SKM-1 (cell line): Measurements from ENCODE around the gene NSG1.
"Not testable (repeated sequence)": the region's sequence is repeated elsewhere in the genome, so short reads cannot be mapped to it uniquely, and the experiment has no call there.

Experiments
- DNase-seq: peaks from one replicate; lab custom pipeline; 2025; ENCODE audit not compliant: unreplicated experiment; lab: John Stamatoyannopoulos, UW

The NSG1 gene

DNA sequence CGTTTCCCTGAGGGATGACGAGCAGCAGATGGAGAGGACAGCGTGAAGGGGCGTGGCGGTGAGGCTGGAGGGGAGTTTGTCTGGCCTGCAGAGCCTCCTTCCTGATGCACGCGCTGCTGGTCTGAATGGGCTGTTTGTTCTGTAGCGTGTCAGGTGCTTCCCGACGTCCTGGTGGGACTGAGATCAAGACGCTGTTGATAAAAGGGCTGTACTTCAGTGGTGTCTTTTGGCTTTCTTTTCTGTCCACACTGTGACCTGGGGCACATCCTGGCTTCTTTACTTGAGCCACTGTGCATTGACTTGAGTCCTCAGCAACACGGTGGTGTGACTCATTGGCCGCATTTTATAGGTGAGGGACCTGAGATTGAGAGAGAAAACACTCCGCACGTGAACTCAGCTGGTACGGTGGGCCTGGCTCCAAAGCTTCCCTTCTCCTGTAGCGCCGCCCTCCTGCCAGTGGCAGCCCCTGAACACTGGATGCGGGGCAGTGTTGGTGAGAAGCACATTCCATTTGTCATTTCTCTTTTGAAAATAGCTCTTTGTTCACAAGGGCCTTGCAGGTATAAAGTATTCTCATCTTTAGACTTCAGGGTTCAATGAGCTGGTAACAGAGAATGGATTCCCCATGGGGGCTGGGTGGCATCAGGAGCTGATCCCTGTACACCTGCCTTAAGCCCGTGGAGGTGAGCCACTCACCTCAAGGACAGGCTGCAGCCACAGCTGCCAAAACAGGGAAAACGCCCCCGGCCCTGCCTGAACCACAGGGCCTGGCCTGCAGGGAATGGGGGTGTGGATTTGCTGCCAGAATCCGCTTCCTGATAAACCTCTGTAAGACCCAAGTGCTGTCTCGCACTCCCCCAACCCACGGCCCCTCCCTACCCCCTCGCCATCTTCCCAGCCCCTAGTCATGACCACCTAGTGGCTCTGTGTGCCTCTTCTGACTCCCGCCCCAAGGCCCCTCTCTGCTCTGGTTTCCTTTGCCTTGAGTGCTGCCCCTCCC, 29.2 kb downstream of the NSG1 start:
- no peak for DNase-seq

DNA sequence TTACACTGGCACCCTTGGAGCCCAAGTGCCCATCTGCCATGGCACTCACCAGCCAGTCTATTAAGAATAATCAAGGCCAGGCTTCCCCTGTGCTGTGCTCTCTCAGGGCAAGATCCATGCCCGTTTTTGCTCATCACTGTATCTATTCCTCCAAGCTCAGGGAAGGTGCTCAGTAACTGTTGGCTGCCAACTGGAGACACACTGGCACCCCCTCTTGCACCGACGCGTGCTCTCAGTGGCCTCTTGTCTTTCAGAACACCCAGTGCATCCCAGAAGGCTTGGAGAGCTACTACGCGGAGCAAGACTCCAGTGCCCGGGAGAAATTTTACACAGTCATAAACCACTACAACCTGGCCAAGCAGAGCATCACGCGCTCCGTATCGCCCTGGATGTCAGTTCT, 30.1 kb downstream of the NSG1 start:
- no peak for DNase-seq

DNA sequence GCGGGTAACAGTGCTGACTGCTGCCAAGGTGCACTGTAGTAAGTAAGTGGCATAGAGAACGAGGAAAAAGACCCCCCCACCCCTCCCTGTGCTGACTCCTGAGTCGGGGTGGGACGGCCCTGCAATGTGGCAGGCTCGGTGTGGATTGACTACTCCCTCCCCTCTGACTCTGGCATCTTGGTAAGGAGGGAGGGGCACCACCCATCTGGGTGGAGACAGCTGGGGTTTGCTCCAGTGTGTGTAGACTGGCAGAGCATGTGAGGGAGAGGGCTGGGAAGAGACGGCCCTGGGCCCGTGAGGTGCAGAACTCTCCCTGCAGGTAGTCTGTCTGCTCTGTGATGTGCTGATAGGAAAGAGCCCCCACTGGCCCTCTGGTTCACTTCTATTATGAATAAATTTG, 31.0 kb downstream of the NSG1 start:
- no peak for DNase-seq

DNA sequence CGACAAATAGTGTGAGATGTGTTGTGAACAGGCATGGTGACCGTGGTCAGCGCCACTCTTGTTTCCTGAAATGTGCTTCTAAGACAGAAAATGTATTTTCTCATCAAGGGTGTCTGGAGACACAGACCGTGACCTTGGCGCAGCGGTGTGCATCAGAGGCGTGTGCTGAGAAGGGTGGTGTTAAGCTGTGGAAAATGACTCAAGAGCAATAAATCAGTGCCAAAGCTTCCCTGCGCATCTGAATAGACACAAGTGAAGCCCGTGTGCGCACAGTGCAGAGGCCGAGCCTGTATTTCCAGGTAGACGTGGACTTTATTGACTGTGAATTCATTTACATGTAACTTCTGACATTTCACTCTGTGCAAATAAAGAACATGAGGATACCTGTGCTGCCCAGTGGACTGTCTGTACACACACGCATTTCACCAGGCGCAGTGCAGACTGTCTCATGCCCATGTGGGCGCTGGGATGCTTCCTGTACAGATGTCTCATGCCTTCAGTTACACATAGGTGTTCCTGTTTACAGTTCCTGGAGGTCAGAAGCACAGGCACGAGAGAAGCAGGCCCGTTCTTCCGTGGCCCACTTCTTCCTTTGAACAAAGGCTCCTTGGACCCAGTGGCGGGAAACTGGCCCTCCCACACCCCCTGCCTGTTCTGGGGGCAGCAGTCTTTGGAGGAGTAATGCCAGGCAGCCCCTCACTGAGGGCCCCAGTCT, 31.9 kb downstream of the NSG1 start:
- DNase-seq: no peak

GRCh38 chr4:4419896-4420295, 33.0 kb downstream of the NSG1 start:
- no peak for DNase-seq

- DNase-seq: no peak
Measured at GRCh38 chr4:4420421-4420820, 33.5 kb downstream of the NSG1 start.

DNA sequence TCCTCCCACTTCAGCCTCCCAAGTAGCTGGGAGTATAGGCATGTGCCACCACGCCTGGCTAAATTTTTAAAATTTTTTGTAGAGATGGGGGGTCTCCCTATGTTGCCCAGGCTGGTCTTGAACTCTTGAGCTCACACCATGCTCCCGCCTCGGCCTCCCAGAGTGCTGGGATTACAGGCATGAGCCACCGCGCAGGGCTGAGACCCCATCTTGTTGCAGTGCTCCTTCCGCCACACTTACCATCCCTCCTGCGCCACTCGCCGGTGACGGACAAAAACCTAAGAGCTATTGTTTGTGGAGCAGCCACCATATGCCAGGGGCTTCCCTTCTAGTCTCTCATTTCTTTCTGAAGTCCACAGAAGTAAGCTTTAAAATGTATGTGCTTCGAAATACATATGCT, 34.5 kb downstream of the NSG1 start:
- DNase-seq: no peak

GRCh38 chr4:4422117-4422516, 35.2 kb downstream of the NSG1 start:
- not testable (repeated sequence) for DNase-seq

DNA sequence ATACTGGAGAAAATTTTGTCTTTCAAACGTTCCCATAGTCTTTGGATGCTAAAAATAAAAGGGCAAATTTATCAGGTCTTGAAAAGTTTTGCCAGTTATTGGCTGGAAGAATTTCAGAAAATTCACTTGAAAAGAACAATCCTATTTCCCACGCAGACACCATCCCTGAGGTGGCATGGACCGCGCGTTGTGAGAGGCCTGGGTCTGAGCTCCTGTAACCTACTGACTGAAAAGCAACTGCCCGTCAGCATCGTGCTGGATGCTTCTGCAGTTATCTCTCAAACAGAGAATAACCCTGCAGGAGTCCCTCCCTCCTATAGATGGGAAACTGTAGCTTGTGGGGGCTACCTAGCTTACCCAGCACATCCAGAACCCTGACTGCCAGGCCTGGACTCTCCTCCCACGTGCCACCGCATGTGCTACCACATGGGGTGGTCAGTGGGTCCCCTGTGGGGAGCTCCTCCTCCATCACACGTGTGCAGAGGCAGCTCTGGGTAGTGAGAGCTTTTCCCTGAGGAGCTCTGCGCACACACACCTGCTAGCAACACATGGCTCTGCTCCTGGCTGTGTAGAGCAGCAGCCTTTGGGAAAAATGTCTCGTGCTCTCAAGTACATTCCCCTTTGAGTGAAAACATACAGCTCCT, 36.1 kb downstream of the NSG1 start:
- DNase-seq: no peak

DNA sequence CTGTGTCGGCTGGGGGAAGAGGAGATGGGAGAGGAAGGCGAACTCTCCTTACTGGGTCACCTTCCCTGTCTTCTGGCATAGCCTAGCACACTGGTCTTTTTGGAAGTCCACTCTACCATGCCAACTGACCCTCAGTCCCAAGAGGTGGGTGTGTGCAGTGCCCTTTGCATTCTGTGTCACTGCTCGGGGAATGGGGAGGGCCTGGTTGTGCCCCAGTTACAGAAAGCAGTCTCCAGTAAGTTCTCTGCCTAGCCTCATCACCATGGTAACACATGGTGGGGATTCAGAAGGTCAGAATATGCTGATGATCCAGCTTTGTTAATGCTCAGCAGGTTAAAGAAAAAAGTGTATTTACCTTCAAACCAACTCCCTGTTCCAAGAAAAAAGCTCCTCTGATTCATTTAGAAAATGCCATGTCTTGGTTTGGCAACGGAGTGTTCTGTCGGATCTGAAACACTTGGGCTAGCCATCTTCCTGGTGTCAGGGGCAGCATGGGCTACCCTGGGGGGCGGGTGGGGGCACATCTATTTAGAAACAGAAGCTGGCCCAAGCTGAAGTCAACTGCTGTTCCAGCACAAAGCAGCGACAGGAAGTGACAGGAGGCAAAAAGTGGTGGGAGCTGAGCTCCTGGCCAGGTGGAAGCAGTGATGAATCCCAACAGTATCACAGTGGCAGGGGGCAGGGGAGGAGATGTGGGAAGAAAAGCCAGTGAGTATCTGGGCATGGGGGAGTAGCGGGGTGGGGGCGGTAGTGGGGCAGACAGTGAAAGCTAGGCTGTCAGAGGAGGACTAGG, 37.0 kb downstream of the NSG1 start:
- DNase-seq: no peak

GRCh38 chr4:4424499-4425115, 37.7 kb downstream of the NSG1 start:
- DNase-seq: no peak

GRCh38 chr4:4425119-4425690, 38.3 kb downstream of the NSG1 start:
- no peak for DNase-seq

- DNase-seq: no peak
Measured at GRCh38 chr4:4425696-4426095, 38.8 kb downstream of the NSG1 start.

GRCh38 chr4:4426511-4427120, 39.7 kb downstream of the NSG1 start:
- DNase-seq: no peak

GRCh38 chr4:4427121-4427870, 40.4 kb downstream of the NSG1 start:
- DNase-seq: no peak

DNA sequence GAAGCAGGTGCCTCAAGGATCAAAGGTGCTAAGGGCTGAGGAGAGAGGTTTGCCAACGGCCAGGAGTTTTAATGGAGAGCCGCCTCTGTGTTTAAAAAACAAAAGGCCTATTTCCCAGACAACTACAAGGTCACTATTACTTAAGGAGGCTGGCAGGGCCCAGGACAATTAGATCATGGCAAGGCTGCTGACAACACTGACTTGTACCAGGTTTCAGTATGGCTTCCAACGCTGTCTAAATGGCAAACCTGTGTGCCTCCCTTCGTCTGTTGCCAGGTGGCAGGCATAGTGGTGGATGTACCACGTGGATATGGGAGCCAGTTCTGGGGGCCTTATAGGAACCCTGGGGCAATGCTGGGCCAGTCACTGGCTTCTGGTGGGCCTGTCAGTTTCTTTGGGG, 41.0 kb downstream of the NSG1 start:
- no peak for DNase-seq

DNA sequence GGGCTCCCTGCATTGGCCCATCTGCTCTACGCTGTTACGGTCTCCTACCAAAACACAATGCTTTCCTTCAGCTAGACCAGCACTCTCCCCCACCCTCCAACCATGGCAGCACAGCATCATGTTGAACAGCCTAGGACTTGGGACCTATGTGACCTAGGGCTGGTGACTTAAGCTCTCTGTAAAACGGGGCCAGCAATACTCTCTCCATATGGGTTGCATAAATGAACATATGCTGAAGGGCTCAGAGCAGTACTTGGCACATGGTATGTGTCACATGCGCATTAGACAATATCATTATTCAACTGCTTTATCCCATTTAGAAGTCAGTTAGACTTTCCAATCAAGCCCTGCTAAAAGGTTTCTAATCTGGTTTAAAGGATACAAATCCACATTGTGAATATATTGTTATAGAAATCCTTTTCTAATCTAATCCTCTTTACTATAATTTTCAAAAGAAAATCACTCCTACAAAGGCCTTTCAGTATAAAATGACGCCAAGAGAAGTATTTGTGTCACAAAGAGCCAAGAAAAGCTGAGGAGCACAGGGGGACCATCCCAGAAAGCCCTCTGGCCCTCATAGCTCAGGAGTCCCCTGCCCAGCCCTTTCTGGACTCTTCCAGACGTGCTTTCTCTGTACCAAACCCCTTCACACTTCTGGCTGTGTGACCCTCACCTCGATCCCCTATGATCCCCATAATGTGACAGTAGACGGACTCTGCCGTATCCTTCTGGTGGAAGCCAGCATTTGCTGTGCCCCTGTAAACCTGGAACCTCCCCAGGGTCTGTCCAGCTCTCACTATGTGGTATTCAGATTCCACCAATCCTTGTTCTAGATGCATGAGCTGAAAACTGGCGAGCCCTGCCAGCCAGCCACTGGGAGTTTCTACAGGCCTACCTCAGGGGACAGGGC, 42.3 kb downstream of the NSG1 start:
- no peak for DNase-seq
